ENCODE results near the gene PPDPF.
"Not testable (repeated sequence)": the region's sequence is repeated elsewhere in the genome, so short reads cannot be mapped to it uniquely, and the experiment has no call there.

Gene PPDPF

GRCh38 chr20:63552481-63553249, 32.1 kb downstream of the PPDPF start:
- peaks cover 4% of the 10 kb centered on the region for H3K27me3 ChIP-seq (replicated peaks; ENCODE audit: control insufficient read depth, insufficient read depth, low read length)
- no peaks in the 10 kb centered on the region for H3K9me3 ChIP-seq (ENCODE audit: control insufficient read depth, low read length)
- DNase-seq (ENCODE audit: low read depth), result no peak
- no peak overlapping the region for H3K4me3 ChIP-seq (ENCODE audit: low read length)
- peaks cover 8% of the 10 kb centered on the region for H3K4me1 ChIP-seq (ENCODE audit: control insufficient read depth, insufficient read depth, low read length)
- no peaks in the 10 kb centered on the region for H3K36me3 ChIP-seq (ENCODE audit: control insufficient read depth, insufficient read depth, low read length, severe bottlenecking)
- no peak overlapping the region for H3K9ac ChIP-seq (ENCODE audit: low read length)

- peaks cover 8% of the 10 kb centered on the region for H3K4me1 ChIP-seq (ENCODE audit: control insufficient read depth, insufficient read depth, low read length)
- H3K27me3 ChIP-seq (replicated peaks; ENCODE audit: control insufficient read depth, insufficient read depth, low read length), result peaks cover 4% of the 10 kb centered on the region
- peak overlapping the region; percentile 77 for H3K4me3 ChIP-seq (ENCODE audit: low read length)
- peak overlapping the region; percentile 72 for H3K9ac ChIP-seq (ENCODE audit: low read length)
- DNase-seq (ENCODE audit: low read depth), result peak; percentile 92
- H3K36me3 ChIP-seq (ENCODE audit: control insufficient read depth, insufficient read depth, low read length, severe bottlenecking), result no peaks in the 10 kb centered on the region
- H3K9me3 ChIP-seq (ENCODE audit: control insufficient read depth, low read length), result no peaks in the 10 kb centered on the region
Measured at GRCh38 chr20:63553251-63553932, 32.8 kb downstream of the PPDPF start.

GRCh38 chr20:63553933-63554290, 33.3 kb downstream of the PPDPF start, which contains the start of gene FNDC11:
FNDC11 (plus strand) TSS chr20:63554159; CDS start chr20:63555664, 1,505 bp downstream.
- Histone ChIP-seq H3K4me1 (ENCODE audit: control insufficient read depth, insufficient read depth, low read length) (peaks cover 8% of the 10 kb centered on the region), H3K36me3 (ENCODE audit: control insufficient read depth, insufficient read depth, low read length, severe bottlenecking) (no peaks in the 10 kb centered on the region), H3K4me3 (ENCODE audit: low read length) (peak within 1 kb of the TSS; percentile 77), H3K9me3 (ENCODE audit: control insufficient read depth, low read length) (no peaks in the 10 kb centered on the region), H3K27me3 (replicated peaks; ENCODE audit: control insufficient read depth, insufficient read depth, low read length) (no peaks in the 10 kb centered on the region), H3K9ac (ENCODE audit: low read length) (peak within 1 kb of the TSS; percentile 72)
- peak; percentile 51 for DNase-seq (ENCODE audit: low read depth)

GRCh38 chr20:63554361-63555278, 34.1 kb downstream of the PPDPF start:
- H3K9me3 ChIP-seq (ENCODE audit: control insufficient read depth, low read length), result no peaks in the 10 kb centered on the region
- H3K36me3 ChIP-seq (ENCODE audit: control insufficient read depth, insufficient read depth, low read length, severe bottlenecking), result no peaks in the 10 kb centered on the region
- DNase-seq (ENCODE audit: low read depth), result no peak
- no peak overlapping the region for H3K9ac ChIP-seq (ENCODE audit: low read length)
- H3K27me3 ChIP-seq (replicated peaks; ENCODE audit: control insufficient read depth, insufficient read depth, low read length), result no peaks in the 10 kb centered on the region
- H3K4me1 ChIP-seq (ENCODE audit: control insufficient read depth, insufficient read depth, low read length), result peaks cover 8% of the 10 kb centered on the region
- H3K4me3 ChIP-seq (ENCODE audit: low read length), result no peak overlapping the region

- no peak for DNase-seq (ENCODE audit: low read depth)
- H3K4me1 ChIP-seq (ENCODE audit: control insufficient read depth, insufficient read depth, low read length), result peaks cover 4% of the 10 kb centered on the region
- no peak overlapping the region for H3K4me3 ChIP-seq (ENCODE audit: low read length)
- H3K36me3 ChIP-seq (ENCODE audit: control insufficient read depth, insufficient read depth, low read length, severe bottlenecking), result peaks cover 7% of the 10 kb centered on the region
- H3K9me3 ChIP-seq (ENCODE audit: control insufficient read depth, low read length), result no peaks in the 10 kb centered on the region
- no peak overlapping the region for H3K9ac ChIP-seq (ENCODE audit: low read length)
- H3K27me3 ChIP-seq (replicated peaks; ENCODE audit: control insufficient read depth, insufficient read depth, low read length), result no peaks in the 10 kb centered on the region
Measured at GRCh38 chr20:63555661-63556381, 35.3 kb downstream of the PPDPF start.

- H3K36me3 ChIP-seq (ENCODE audit: control insufficient read depth, insufficient read depth, low read length, severe bottlenecking), result peaks cover 7% of the 10 kb centered on the region
- DNase-seq (ENCODE audit: low read depth), result no peak
- H3K9me3 ChIP-seq (ENCODE audit: control insufficient read depth, low read length), result no peaks in the 10 kb centered on the region
- H3K27me3 ChIP-seq (replicated peaks; ENCODE audit: control insufficient read depth, insufficient read depth, low read length), result no peaks in the 10 kb centered on the region
- H3K9ac ChIP-seq (ENCODE audit: low read length), result no peak overlapping the region
- H3K4me1 ChIP-seq (ENCODE audit: control insufficient read depth, insufficient read depth, low read length), result no peaks in the 10 kb centered on the region
- no peak overlapping the region for H3K4me3 ChIP-seq (ENCODE audit: low read length)
Measured at GRCh38 chr20:63556873-63557478, 36.4 kb downstream of the PPDPF start.

GRCh38 chr20:63557481-63557891, 36.9 kb downstream of the PPDPF start:
- Histone ChIP-seq H3K36me3 (ENCODE audit: control insufficient read depth, insufficient read depth, low read length, severe bottlenecking) (peaks cover 7% of the 10 kb centered on the region), H3K4me3 (ENCODE audit: low read length) (no peak overlapping the region), H3K4me1 (ENCODE audit: control insufficient read depth, insufficient read depth, low read length) (no peaks in the 10 kb centered on the region), H3K9me3 (ENCODE audit: control insufficient read depth, low read length) (no peaks in the 10 kb centered on the region), H3K27me3 (replicated peaks; ENCODE audit: control insufficient read depth, insufficient read depth, low read length) (no peaks in the 10 kb centered on the region), H3K9ac (ENCODE audit: low read length) (no peak overlapping the region)
- DNase-seq (ENCODE audit: low read depth), result no peak

- H3K27me3 ChIP-seq (replicated peaks; ENCODE audit: control insufficient read depth, insufficient read depth, low read length), result no peaks in the 10 kb centered on the region
- H3K9me3 ChIP-seq (ENCODE audit: control insufficient read depth, low read length), result no peaks in the 10 kb centered on the region
- H3K4me1 ChIP-seq (ENCODE audit: control insufficient read depth, insufficient read depth, low read length), result no peaks in the 10 kb centered on the region
- DNase-seq (ENCODE audit: low read depth), result no peak
- H3K9ac ChIP-seq (ENCODE audit: low read length), result no peak overlapping the region
- H3K4me3 ChIP-seq (ENCODE audit: low read length), result no peak overlapping the region
- H3K36me3 ChIP-seq (ENCODE audit: control insufficient read depth, insufficient read depth, low read length, severe bottlenecking), result peaks cover 7% of the 10 kb centered on the region
Measured at GRCh38 chr20:63558804-63559484, 38.4 kb downstream of the PPDPF start.

GRCh38 chr20:63559485-63560332, 39.1 kb downstream of the PPDPF start:
- not testable (repeated sequence) for DNase-seq (ENCODE audit: low read depth)

More at GRCh38 chr20:63559485-63560332, 39.1 kb downstream of the PPDPF start:
- not testable (repeated sequence) for H3K4me3 ChIP-seq (ENCODE audit: low read length); H3K9ac ChIP-seq (ENCODE audit: low read length); H3K4me1 ChIP-seq (ENCODE audit: control insufficient read depth, insufficient read depth, low read length); H3K27me3 ChIP-seq (replicated peaks; ENCODE audit: control insufficient read depth, insufficient read depth, low read length); H3K36me3 ChIP-seq (ENCODE audit: control insufficient read depth, insufficient read depth, low read length, severe bottlenecking); H3K9me3 ChIP-seq (ENCODE audit: control insufficient read depth, low read length)
